GM23248 (cell line): ENCODE results near the gene TPRX2. TPM values are rescaled to one million over a fixed set of nuclear protein-coding genes. Genes with fewer than 3 reads are reported as not detected.
"Not testable (repeated sequence)": the region's sequence is repeated elsewhere in the genome, so short reads cannot be mapped to it uniquely, and the experiment has no call there.

Experiments used
- DNase-seq: peaks from one replicate; pipeline ENCODE4 v3.0.0-alpha.2; 2015
- H2AFZ ChIP-seq: fragments of 200-600 bp; sonication (generic); 2 replicates; pipeline ENCODE4 v1.6.1; 2016; ENCODE audit warnings: antibody characterized with exemption
- H3F3A ChIP-seq: fragments of 200-600 bp; sonication (generic); 2 replicates; pipeline ENCODE4 v1.6.1; 2016; ENCODE audit warnings: mild to moderate bottlenecking, antibody characterized with exemption, mixed run types; ENCODE audit not compliant: insufficient read depth
- H3K27ac ChIP-seq: fragments of 200-600 bp; sonication (generic); 2 replicates; pipeline ENCODE4 v1.5.1; 2016; ENCODE audit warnings: mild to moderate bottlenecking
- H3K27me3 ChIP-seq: fragments of 200-600 bp; sonication (generic); replicated peaks from 2 replicates; pipeline ENCODE4 v1.6.1; 2016; ENCODE audit warnings: mild to moderate bottlenecking; ENCODE audit not compliant: insufficient read depth
- H3K36me3 ChIP-seq: fragments of 200-600 bp; sonication (generic); 2 replicates; pipeline ENCODE4 v1.6.1; 2016; ENCODE audit warnings: low read depth, mild to moderate bottlenecking
- H3K4me1 ChIP-seq: fragments of 200-600 bp; sonication (generic); 2 replicates; pipeline ENCODE4 v1.6.1; 2016; ENCODE audit warnings: mild to moderate bottlenecking; ENCODE audit not compliant: insufficient read depth
- H3K4me2 ChIP-seq: fragments of 200-600 bp; sonication (generic); one replicate; pipeline ENCODE4 v1.6.1; 2016; ENCODE audit warnings: mild to moderate bottlenecking; ENCODE audit not compliant: unreplicated experiment
- H3K4me3 ChIP-seq: fragments of 200-600 bp; sonication (generic); 2 replicates; pipeline ENCODE4 v1.5.1; 2016; ENCODE audit warnings: mild to moderate bottlenecking
- H3K79me2 ChIP-seq: fragments of 200-600 bp; sonication (generic); 2 replicates; pipeline ENCODE4 v1.6.1; 2016; ENCODE audit warnings: mild to moderate bottlenecking; ENCODE audit not compliant: insufficient read depth
- H3K9ac ChIP-seq: fragments of 200-600 bp; sonication (generic); 2 replicates; pipeline ENCODE4 v1.6.1; 2016; ENCODE audit warnings: mild to moderate bottlenecking
- H3K9me2 ChIP-seq: fragments of 200-600 bp; sonication (generic); 2 replicates; pipeline ENCODE4 v1.6.1; 2016; ENCODE audit warnings: mixed run types, mild to moderate bottlenecking, moderate library complexity; ENCODE audit not compliant: insufficient read depth
- H3K9me3 ChIP-seq: fragments of 200-600 bp; sonication (generic); one replicate; pipeline ENCODE4 v1.6.1; 2017; ENCODE audit warnings: low read depth
- H4K20me1 ChIP-seq: fragments of 200-600 bp; sonication (generic); 2 replicates; pipeline ENCODE4 v1.6.0; 2016; ENCODE audit not compliant: insufficient read depth
- EZH2 ChIP-seq: fragments of 200-600 bp; sonication (generic); IDR thresholded peaks from 2 replicates; pipeline ENCODE4 v1.6.1; 2018; ENCODE audit warnings: antibody characterized with exemption, mild to moderate bottlenecking; ENCODE audit not compliant: insufficient read depth, poor library complexity, severe bottlenecking
- EZH2phosphoT487 ChIP-seq: fragments of 200-600 bp; sonication (generic); IDR thresholded peaks from 2 replicates; pipeline ENCODE4 v1.6.1; 2018; ENCODE audit warnings: antibody characterized with exemption, moderate library complexity, mild to moderate bottlenecking, low read depth; ENCODE audit not compliant: insufficient read depth
- WGBS, 2 experiments: methylation state at CpG; one replicate each; pipeline ENCODE4 v1.1.6; 2015 to 2017; ENCODE audit warnings: low lambda C conversion rate in 2 of 2, low coverage in 1 of 2; ENCODE audit errors: missing lambda C conversion rate in 2 of 2; 5-methylcytosine and 5-hydroxymethylcytosine counted together
- in situ Hi-C: fragments of 300-500 bp; cut with MboI; formaldehyde crosslinking; loops from 2 replicates; pipeline ENCODE4 v1.15.0; 2020
- polyA plus RNA-seq: library from polyadenylated mRNA; unstranded; fragments of >200 nt; fragmentation: Nextera tagmentation; extraction: Ambion mirVana; gene quantifications from 2 replicates; pipeline ENCODE4 v1.2.1, GENCODE V29; 2016
- total RNA-seq: library from RNA; depleted of rRNA; stranded (reverse); fragments of >200 nt; shearing (Covaris generic); gene quantifications from 2 replicates; pipeline ENCODE4 v1.2.3, GENCODE V29; 2014

TPRX2 gene
- total and polyA plus RNA-seq, 2 experiments from 2014 or later, result not detected

DNA sequence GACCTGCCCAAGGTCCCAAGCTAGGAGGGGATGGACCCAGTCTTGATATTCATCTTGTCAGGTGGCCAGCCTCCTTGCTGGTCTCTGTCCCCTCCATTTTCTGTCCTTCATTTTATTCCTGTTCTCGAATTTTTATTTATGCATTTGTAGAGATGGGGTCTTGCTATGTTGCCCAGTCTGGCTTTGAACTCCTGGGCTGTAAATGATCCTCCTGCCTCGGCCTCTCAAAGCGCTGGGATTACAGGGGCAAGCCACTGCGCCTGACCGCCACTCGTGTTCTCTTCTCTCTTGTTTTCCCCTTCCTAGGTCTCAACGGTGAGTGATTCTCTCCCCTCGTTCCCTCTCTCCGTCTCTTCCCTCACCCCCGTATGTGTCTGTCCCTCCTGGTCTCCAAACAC is 10.6 kb upstream of the TPRX2 start:
- in situ Hi-C loops, result no loop called here
- no peaks in the 10 kb centered on the region for H3K9me3 ChIP-seq
- no peak overlapping the region for H3K4me2 ChIP-seq
- H3F3A ChIP-seq, result no peaks in the 10 kb centered on the region
- no peak overlapping the region for H3K4me3 ChIP-seq
- no peak for DNase-seq
- H3K9me2 ChIP-seq, result no peaks in the 10 kb centered on the region
- H3K4me1 ChIP-seq, result no peaks in the 10 kb centered on the region
- no peaks in the 10 kb centered on the region for H3K36me3 ChIP-seq
- H3K9ac ChIP-seq, result no peak overlapping the region
- peaks cover 48% of the 10 kb centered on the region for H3K27me3 ChIP-seq
- 42 to 46% methylated on average over 9 to 10 of the region's 10 CpGs for WGBS, 2 experiments
- TF ChIP-seq EZH2phosphoT487, result no peak
- no peak for TF ChIP-seq EZH2
- H4K20me1 ChIP-seq, result no peaks in the 10 kb centered on the region
- no peak overlapping the region for H2AFZ ChIP-seq
- no peaks in the 10 kb centered on the region for H3K79me2 ChIP-seq
- no peak overlapping the region for H3K27ac ChIP-seq

- in situ Hi-C loops, result no loop called here
Observed at GRCh38 chr19:47848823-47849473, 10.1 kb upstream of the TPRX2 start.

DNA sequence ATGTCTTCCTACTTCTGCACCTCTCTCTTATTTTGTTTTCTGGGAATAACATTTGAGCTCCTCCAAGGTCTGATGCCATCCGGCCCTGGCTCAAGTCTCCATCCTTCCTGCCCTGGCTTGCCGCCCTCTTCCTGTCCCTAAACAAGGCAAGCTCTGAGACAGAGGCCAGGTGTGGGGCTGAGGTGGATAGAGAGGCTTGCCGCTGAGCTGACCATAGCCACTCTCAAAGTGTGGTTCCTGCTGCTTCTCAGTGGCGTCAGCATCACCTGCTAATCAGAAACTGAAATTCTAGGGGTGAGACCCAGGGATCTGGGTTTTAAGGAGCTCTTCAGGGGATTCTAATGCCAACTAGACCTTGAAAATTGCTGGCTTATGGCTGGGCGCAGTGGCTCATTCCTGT is 6.0 kb upstream of the TPRX2 start:
- Histone ChIP-seq H2AFZ (no peak overlapping the region), H3K4me1 (no peaks in the 10 kb centered on the region), H3K27ac (no peak overlapping the region), H3K9me3 (no peaks in the 10 kb centered on the region), H3K36me3 (no peaks in the 10 kb centered on the region), H3K4me2 (no peak overlapping the region), H3K27me3 (peaks cover 66% of the 10 kb centered on the region), H3K4me3 (no peak overlapping the region), H3K79me2 (no peaks in the 10 kb centered on the region), H4K20me1 (no peaks in the 10 kb centered on the region), H3K9ac (no peak overlapping the region), H3K9me2 (no peaks in the 10 kb centered on the region), H3F3A (no peaks in the 10 kb centered on the region)
- no peak for DNase-seq
- TF ChIP-seq EZH2 (no peak), EZH2phosphoT487 (no peak)
- WGBS, 2 experiments, result 40 to 42% methylated on average over 5 of the region's 5 CpGs
- in situ Hi-C loops, result no loop called here

More at GRCh38 chr19:47848823-47849473, 10.1 kb upstream of the TPRX2 start:
- Histone ChIP-seq H3K9me2 (no peaks in the 10 kb centered on the region), H2AFZ (0 out of 2 replicates have a peak overlapping the region, but pooled peaks have one; percentile 33), H3K79me2 (no peaks in the 10 kb centered on the region), H4K20me1 (no peaks in the 10 kb centered on the region), H3K4me3 (no peak overlapping the region), H3K4me1 (no peaks in the 10 kb centered on the region), H3K27ac (no peak overlapping the region), H3K27me3 (peaks cover 48% of the 10 kb centered on the region), H3K9ac (no peak overlapping the region), H3K36me3 (no peaks in the 10 kb centered on the region), H3F3A (no peaks in the 10 kb centered on the region), H3K9me3 (no peaks in the 10 kb centered on the region), H3K4me2 (no peak overlapping the region)
- TF ChIP-seq EZH2 (peak; percentile 40), EZH2phosphoT487 (no peak)
- WGBS, 2 experiments, result 1 to 2% methylated on average over 22 of the region's 22 CpGs
- DNase-seq, result peak; percentile 39

GRCh38 chr19:47854459-47854858 is 4.6 kb upstream of the TPRX2 start:
- Histone ChIP-seq H3K27me3 (peaks cover 52% of the 10 kb centered on the region), H3K9me2 (no peaks in the 10 kb centered on the region), H3K36me3 (no peaks in the 10 kb centered on the region), H3K4me3 (no peak overlapping the region), H4K20me1 (no peaks in the 10 kb centered on the region), H3K79me2 (no peaks in the 10 kb centered on the region), H3K4me2 (no peak overlapping the region), H3F3A (no peaks in the 10 kb centered on the region), H3K27ac (no peak overlapping the region), H2AFZ (no peak overlapping the region), H3K4me1 (no peaks in the 10 kb centered on the region), H3K9me3 (no peaks in the 10 kb centered on the region), H3K9ac (no peak overlapping the region)
- TF ChIP-seq EZH2, result no peak
- no peak for TF ChIP-seq EZH2phosphoT487
- in situ Hi-C loops, result no loop called here
- 45 to 46% methylated on average over 4 of the region's 4 CpGs for WGBS, 2 experiments
- no peak for DNase-seq

GRCh38 chr19:47858231-47858630 is 804 bp upstream of the TPRX2 start:
- H3K9ac ChIP-seq, H3K79me2 ChIP-seq, H3K4me2 ChIP-seq, H3K4me1 ChIP-seq, H3K4me3 ChIP-seq, H3F3A ChIP-seq, H4K20me1 ChIP-seq, H3K9me2 ChIP-seq, H3K27ac ChIP-seq, in situ Hi-C loops, H3K36me3 ChIP-seq, H3K9me3 ChIP-seq, H2AFZ ChIP-seq: not testable (repeated sequence)
- WGBS, 2 experiments, result 61 to 62% methylated on average over 9 of the region's 9 CpGs
- peak; percentile 20 for DNase-seq
- H3K27me3 ChIP-seq, result peaks cover 22% of the 10 kb centered on the region

- H3K36me3 ChIP-seq, H3K4me2 ChIP-seq, H3F3A ChIP-seq, DNase-seq, H3K79me2 ChIP-seq, H4K20me1 ChIP-seq, H3K4me3 ChIP-seq, H3K27ac ChIP-seq, in situ Hi-C loops, H3K9me2 ChIP-seq, H3K9me3 ChIP-seq, H2AFZ ChIP-seq, H3K9ac ChIP-seq, H3K4me1 ChIP-seq: not testable (repeated sequence)
- WGBS, 2 experiments, result 84% methylated on average over 9 of the region's 17 CpGs; no CpG with 5 or more reads in 1 of the 2 experiments
- peaks cover 15% of the 10 kb centered on the region; the same call in 1 of the 2 replicates for H3K27me3 ChIP-seq
Observed at GRCh38 chr19:47859838-47860237, 803 bp downstream of the TPRX2 start.
